CD1c-positive myeloid dendritic cell (primary cell): ENCODE data around the gene F8.
"Not testable (repeated sequence)": the region's sequence is repeated elsewhere in the genome, so short reads cannot be mapped to it uniquely, and the experiment has no call there.

ENCODE experiments used
- DNase-seq: peaks from one replicate; pipeline ENCODE4 v3.0.0-alpha.2; 2016; ENCODE audit errors: extremely low spot score

The F8 gene

GRCh38 chrX:154816326-154816898 lies 206.1 kb downstream of the F8 start:
- DNase-seq = not testable (repeated sequence)

GRCh38 chrX:154815274-154815818 lies 207.2 kb downstream of the F8 start:
- no peak for DNase-seq

- DNase-seq = no peak
Observed at GRCh38 chrX:154813801-154814200, 208.7 kb downstream of the F8 start.

GRCh38 chrX:154812341-154813101 lies 210.0 kb downstream of the F8 start:
- DNase-seq = no peak

- no peak for DNase-seq
Observed at GRCh38 chrX:154809939-154810665, 212.4 kb downstream of the F8 start.

GRCh38 chrX:154806837-154807501 lies 215.6 kb downstream of the F8 start:
- no peak for DNase-seq

GRCh38 chrX:154805696-154806091 lies 216.8 kb downstream of the F8 start:
- DNase-seq = no peak

- DNase-seq = peak; percentile 73
Observed at GRCh38 chrX:154804957-154805695, 217.4 kb downstream of the F8 start, which contains the start of gene MPP1. TSS of gene MPP1 (minus strand) at chrX:154805485. CDS start at chrX:154805373, 112 bp downstream.

- no peak for DNase-seq
Observed at GRCh38 chrX:154804261-154804956, 218.1 kb downstream of the F8 start.

- no peak for DNase-seq
Observed at GRCh38 chrX:154802947-154803346, 219.6 kb downstream of the F8 start.

GRCh38 chrX:154800478-154801210 lies 221.9 kb downstream of the F8 start:
- DNase-seq = peak; percentile 72

GRCh38 chrX:154799556-154800348 lies 222.8 kb downstream of the F8 start:
- DNase-seq = no peak

GRCh38 chrX:154797006-154797405 lies 225.5 kb downstream of the F8 start:
- no peak for DNase-seq

- DNase-seq = peak; percentile 52
Observed at GRCh38 chrX:154795016-154795415, 227.5 kb downstream of the F8 start.

GRCh38 chrX:154793084-154793795 lies 229.3 kb downstream of the F8 start:
- DNase-seq = no peak

GRCh38 chrX:154791939-154792338 lies 230.6 kb downstream of the F8 start:
- no peak for DNase-seq

- no peak for DNase-seq
Observed at GRCh38 chrX:154791467-154791866, 231.1 kb downstream of the F8 start.
